ENCODE results near the gene ZNF480.

GRCh38 chr19:52351512-52351911 lies 54.5 kb downstream of the ZNF480 start:
- no peak for TF ChIP-seq CTCF (IDR thresholded peaks at IDR 0.05; ENCODE audit: poor library complexity, severe bottlenecking)
- TF ChIP-seq EZH2 (IDR thresholded peaks at IDR 0.05; ENCODE audit: borderline replicate concordance, insufficient read depth, low read length, poor library complexity, severe bottlenecking): no peak
- TF ChIP-seq MXI1 (conservative IDR thresholded peaks at IDR 0.05; ENCODE audit: poor library complexity, severe bottlenecking): no peak
- TF ChIP-seq TAF1 (IDR thresholded peaks at IDR 0.05; ENCODE audit: low read depth): no peak
- TF ChIP-seq RAD21 (conservative IDR thresholded peaks at IDR 0.05): no peak
- TF ChIP-seq REST (IDR thresholded peaks at IDR 0.05; ENCODE audit: borderline replicate concordance): no peak
- no peak for TF ChIP-seq POLR2AphosphoS5 (IDR thresholded peaks at IDR 0.05)
- no peak for TF ChIP-seq EP300 (conservative IDR thresholded peaks at IDR 0.05; ENCODE audit: poor library complexity, severe bottlenecking)
- no peak for TF ChIP-seq SMC3 (conservative IDR thresholded peaks at IDR 0.05; ENCODE audit: poor library complexity)

Measured in neural cell (in vitro differentiated cells).